Vagina (tissue), 2 donors: ENCODE measurements around the gene C15orf62. TPM values are rescaled to one million over a fixed set of nuclear protein-coding genes. Genes with fewer than 3 reads are reported as not detected.
A peak's percentile ranks its signal among the peaks of the same experiment; 100 is the strongest.

ENCODE experiments used
- DNase-seq, 2 donors: peaks; one replicate each; pipeline ENCODE4 v3.0.0-alpha.2; 2017; ENCODE audit errors: extremely low spot score in 2 of 2
- H3K27ac ChIP-seq: fragments of 200-600 bp; sonication (generic); one replicate; pipeline ENCODE4 v1.5.1; 2019
- H3K27me3 ChIP-seq: fragments of 200-600 bp; sonication (generic); one replicate; pipeline ENCODE4 v1.5.1; 2019
- H3K36me3 ChIP-seq, 2 donors: fragments of 200-600 bp; sonication (generic); one replicate each; pipeline ENCODE4 v1.5.1; 2017 to 2019
- H3K4me1 ChIP-seq: fragments of 200-600 bp; sonication (generic); one replicate; pipeline ENCODE4 v1.5.1; 2019
- H3K4me3 ChIP-seq, 2 donors: fragments of 200-600 bp; sonication (generic); 1 replicate in 1 of 2; 2 replicates in 1 of 2; pipeline ENCODE4 v1.5.1; 2016 to 2019
- H3K9me3 ChIP-seq: fragments of 200-600 bp; sonication (generic); one replicate; pipeline ENCODE4 v1.5.1; 2019
- POLR2A ChIP-seq, 2 donors: fragments of 450-650 bp; IDR thresholded peaks; one replicate each; pipeline ENCODE4 v1.6.1; 2017; ENCODE audit warnings: antibody characterized with exemption in 2 of 2, mild to moderate bottlenecking in 2 of 2, moderate library complexity in 2 of 2
- POLR2AphosphoS5 ChIP-seq, 2 donors: sonication (generic); formaldehyde crosslinking; IDR thresholded peaks; one replicate each; pipeline ENCODE4 v1.9.0; 2017; ENCODE audit warnings: antibody characterized with exemption in 2 of 2, mild to moderate bottlenecking in 2 of 2, low read depth in 1 of 2; ENCODE audit not compliant: insufficient read depth in 1 of 2
- intact Hi-C: fragments of 100-400 bp; cut with DNase I; formaldehyde crosslinking; loops from one replicate; pipeline ENCODE4 v1.15.1; 2023
- total RNA-seq: library from RNA; depleted of rRNA; stranded (reverse); fragments of >200 nt; gene quantifications from one replicate; pipeline ENCODE4 v1.2.3, GENCODE V29; 2016
- TF ChIP-seq, protein P1 (sequence below), 3 experiments: fragments of 450-650 bp in 2 of 3; fragments of 200-600 bp in 1 of 3; sonication (generic) in 1 of 3; IDR thresholded peaks; one replicate each; pipeline ENCODE4 v1.5.1; 2017 to 2019; ENCODE audit warnings: antibody characterized with exemption in 3 of 3, mild to moderate bottlenecking in 2 of 3, moderate library complexity in 2 of 3

C15orf62 gene
- total RNA-seq, 1 donor from 2014 or later: 2.9 TPM

DNA sequence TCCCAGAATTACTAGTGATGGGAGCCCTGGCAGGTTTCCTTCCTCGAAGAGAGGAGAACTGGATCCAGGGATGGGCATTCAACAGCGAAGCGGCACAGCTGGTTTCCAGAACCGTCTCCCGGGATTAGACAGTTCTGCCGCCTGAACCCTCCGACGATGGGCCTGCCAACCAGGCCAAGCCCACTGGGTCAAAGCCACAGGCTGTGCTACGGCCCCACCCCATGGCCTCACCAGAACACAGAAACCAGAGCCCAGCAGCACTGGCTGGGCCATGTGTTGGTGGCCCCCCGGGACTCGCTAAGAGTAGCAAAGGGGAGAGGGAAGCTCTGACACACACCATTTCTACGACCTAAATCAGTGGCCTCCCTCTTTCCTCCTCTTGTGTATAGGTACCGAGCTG lies 2.2 kb downstream of the C15orf62 start:
- TF ChIP-seq POLR2AphosphoS5 (IDR thresholded peaks at IDR 0.05; ENCODE audit: insufficient read depth in 1 of 2, low read depth in 1 of 2): no peak
- TF ChIP-seq, protein P1, sequence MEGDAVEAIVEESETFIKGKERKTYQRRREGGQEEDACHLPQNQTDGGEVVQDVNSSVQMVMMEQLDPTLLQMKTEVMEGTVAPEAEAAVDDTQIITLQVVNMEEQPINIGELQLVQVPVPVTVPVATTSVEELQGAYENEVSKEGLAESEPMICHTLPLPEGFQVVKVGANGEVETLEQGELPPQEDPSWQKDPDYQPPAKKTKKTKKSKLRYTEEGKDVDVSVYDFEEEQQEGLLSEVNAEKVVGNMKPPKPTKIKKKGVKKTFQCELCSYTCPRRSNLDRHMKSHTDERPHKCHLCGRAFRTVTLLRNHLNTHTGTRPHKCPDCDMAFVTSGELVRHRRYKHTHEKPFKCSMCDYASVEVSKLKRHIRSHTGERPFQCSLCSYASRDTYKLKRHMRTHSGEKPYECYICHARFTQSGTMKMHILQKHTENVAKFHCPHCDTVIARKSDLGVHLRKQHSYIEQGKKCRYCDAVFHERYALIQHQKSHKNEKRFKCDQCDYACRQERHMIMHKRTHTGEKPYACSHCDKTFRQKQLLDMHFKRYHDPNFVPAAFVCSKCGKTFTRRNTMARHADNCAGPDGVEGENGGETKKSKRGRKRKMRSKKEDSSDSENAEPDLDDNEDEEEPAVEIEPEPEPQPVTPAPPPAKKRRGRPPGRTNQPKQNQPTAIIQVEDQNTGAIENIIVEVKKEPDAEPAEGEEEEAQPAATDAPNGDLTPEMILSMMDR (IDR thresholded peaks at IDR 0.05): no peak
- Histone ChIP-seq H3K4me1 (peaks cover 51% of the 10 kb centered on the region), H3K4me3 (no peak overlapping the region), H3K27ac (no peak overlapping the region), H3K27me3 (no peaks in the 10 kb centered on the region), H3K36me3 (peaks cover 0 to 36% of the 10 kb centered on the region in 2 donors), H3K9me3 (no peaks in the 10 kb centered on the region)
- DNase-seq: peak in 1 of 2 donors; percentile 82
- intact Hi-C loops: no loop called here

DNA sequence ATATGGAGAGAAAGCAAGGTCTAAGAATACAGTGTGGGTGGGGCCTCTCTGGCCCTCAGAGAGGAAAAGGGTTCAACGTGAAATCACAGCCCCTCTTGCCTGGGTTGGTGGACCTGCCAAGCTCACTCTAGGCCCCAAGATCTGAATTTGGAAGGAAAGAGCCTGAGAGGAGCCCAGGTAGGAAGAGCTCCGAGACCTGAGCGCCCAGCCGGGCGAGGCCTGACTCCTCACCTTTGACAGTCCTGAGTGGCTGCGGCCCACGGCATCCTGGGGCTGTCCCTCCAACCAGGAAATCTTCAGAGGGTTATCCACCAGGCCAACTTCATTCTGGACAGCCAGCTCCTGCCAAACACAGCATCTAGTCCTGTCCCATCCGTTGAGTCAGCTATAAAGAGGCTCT lies 3.7 kb downstream of the C15orf62 start:
- intact Hi-C loops: no loop called here
- no peak overlapping the region for H3K4me3 ChIP-seq
- no peaks in the 10 kb centered on the region for H3K9me3 ChIP-seq
- no peak overlapping the region for H3K27ac ChIP-seq
- H3K27me3 ChIP-seq: no peaks in the 10 kb centered on the region
- no peak for TF ChIP-seq POLR2A (IDR thresholded peaks at IDR 0.05)
- TF ChIP-seq, protein P1 (IDR thresholded peaks at IDR 0.05): no peak
- no peak for TF ChIP-seq POLR2AphosphoS5 (IDR thresholded peaks at IDR 0.05; ENCODE audit: insufficient read depth in 1 of 2, low read depth in 1 of 2)
- peak in 1 of 2 donors; percentile 69 for DNase-seq
- H3K4me1 ChIP-seq: peaks cover 42% of the 10 kb centered on the region
- H3K36me3 ChIP-seq: peaks cover 0 to 45% of the 10 kb centered on the region in 2 donors

DNA sequence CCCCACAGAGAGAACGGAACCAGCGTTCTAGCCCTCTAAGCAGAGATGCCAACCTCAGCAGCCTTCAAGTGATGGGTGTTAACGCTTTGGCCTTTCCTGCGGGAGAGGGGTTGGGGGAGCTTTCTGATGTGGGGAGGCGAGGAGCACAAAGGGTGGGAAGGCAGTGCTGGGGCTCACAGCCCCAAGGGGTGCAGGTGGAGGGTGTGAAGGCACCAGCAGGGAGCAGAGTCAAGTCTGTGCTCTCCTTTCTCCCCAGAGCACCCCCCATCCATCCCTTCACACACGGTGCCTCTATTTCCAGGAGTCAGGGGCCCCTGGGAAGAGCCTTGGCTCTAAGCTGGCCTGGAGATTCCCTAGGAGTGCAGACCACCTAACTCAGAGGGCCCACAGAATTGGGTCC lies 4.1 kb downstream of the C15orf62 start:
- no peaks in the 10 kb centered on the region for H3K9me3 ChIP-seq
- intact Hi-C loops: no loop called here
- no peak overlapping the region for H3K4me3 ChIP-seq
- no peak overlapping the region for H3K27ac ChIP-seq
- H3K4me1 ChIP-seq: peaks cover 38% of the 10 kb centered on the region
- H3K36me3 ChIP-seq: peaks cover 0 to 49% of the 10 kb centered on the region in 2 donors
- peak in 1 of 2 donors; percentile 80 for DNase-seq
- no peaks in the 10 kb centered on the region for H3K27me3 ChIP-seq
- TF ChIP-seq POLR2AphosphoS5 (IDR thresholded peaks at IDR 0.05; ENCODE audit: insufficient read depth in 1 of 2, low read depth in 1 of 2) (no peak), POLR2A (IDR thresholded peaks at IDR 0.05) (no peak)
- TF ChIP-seq, protein P1 (IDR thresholded peaks at IDR 0.05): no peak

- no peaks in the 10 kb centered on the region for H3K9me3 ChIP-seq
Observed at GRCh38 chr15:40775007-40775406, 5.2 kb downstream of the C15orf62 start.

More at GRCh38 chr15:40775007-40775406, 5.2 kb downstream of the C15orf62 start:
- Histone ChIP-seq H3K4me1 (peaks cover 27% of the 10 kb centered on the region), H3K27me3 (no peaks in the 10 kb centered on the region), H3K4me3 (no peak overlapping the region), H3K36me3 (peaks cover 0 to 60% of the 10 kb centered on the region in 2 donors), H3K27ac (no peak overlapping the region)
- TF ChIP-seq POLR2AphosphoS5 (IDR thresholded peaks at IDR 0.05; ENCODE audit: insufficient read depth in 1 of 2, low read depth in 1 of 2) (no peak), POLR2A (IDR thresholded peaks at IDR 0.05) (no peak)
- TF ChIP-seq, protein P1 (IDR thresholded peaks at IDR 0.05): no peak
- intact Hi-C loops: no loop called here
- DNase-seq: no peak
